Trophoblast cell (in vitro differentiated cells and primary cell): ENCODE data around the gene TRMT1.
A peak's percentile ranks its signal among the peaks of the same experiment; 100 is the strongest.
"Not testable (repeated sequence)": the region's sequence is repeated elsewhere in the genome, so short reads cannot be mapped to it uniquely, and the experiment has no call there.

Experiments used
- DNase-seq, 2 donors: peaks; one replicate each; pipeline ENCODE4 v3.0.0-alpha.2; 2016
- H2AFZ ChIP-seq: 2 replicates; pipeline ENCODE4 v1.6.1; 2013; ENCODE audit warnings: low read length, moderate library complexity, mild to moderate bottlenecking; ENCODE audit not compliant: insufficient read depth, poor library complexity
- H2AK5ac ChIP-seq: 2 replicates; pipeline ENCODE4 v1.6.1; 2013; ENCODE audit warnings: mild to moderate bottlenecking, low read length
- H2BK120ac ChIP-seq: 2 replicates; pipeline ENCODE4 v1.6.1; 2013; ENCODE audit warnings: low read length, mild to moderate bottlenecking, moderate library complexity; ENCODE audit not compliant: insufficient read depth, poor library complexity
- H2BK12ac ChIP-seq: 2 replicates; pipeline ENCODE4 v1.6.1; 2013; ENCODE audit warnings: mild to moderate bottlenecking, low read length, moderate library complexity
- H2BK5ac ChIP-seq: 2 replicates; pipeline ENCODE4 v1.6.1; 2013; ENCODE audit warnings: low read length, low read depth, moderate library complexity, mild to moderate bottlenecking; ENCODE audit not compliant: poor library complexity
- H3K14ac ChIP-seq: 2 replicates; pipeline ENCODE4 v1.6.1; 2013; ENCODE audit warnings: mild to moderate bottlenecking, low read length
- H3K18ac ChIP-seq: 2 replicates; pipeline ENCODE4 v1.6.1; 2013; ENCODE audit warnings: mild to moderate bottlenecking, low read length
- H3K23ac ChIP-seq: 2 replicates; pipeline ENCODE4 v1.6.1; 2013; ENCODE audit warnings: low read length
- H3K27ac ChIP-seq: 2 replicates; pipeline ENCODE4 v1.5.1; 2013; ENCODE audit warnings: low read depth, mild to moderate bottlenecking, inconsistent platforms, low read length, moderate library complexity
- H3K27me3 ChIP-seq: 2 replicates; pipeline ENCODE4 v1.6.1; 2013; ENCODE audit warnings: inconsistent platforms, mild to moderate bottlenecking, low read length, moderate library complexity; ENCODE audit not compliant: insufficient read depth
- H3K36me3 ChIP-seq, 2 experiments: 1 replicate in 1 of 2; 2 replicates in 1 of 2; pipeline ENCODE4 v1.6.1; 2013; ENCODE audit warnings: low read length in 2 of 2, mild to moderate bottlenecking in 2 of 2, moderate library complexity in 1 of 2; ENCODE audit not compliant: insufficient read depth in 2 of 2, control insufficient read depth in 1 of 2
- H3K4ac ChIP-seq: 2 replicates; pipeline ENCODE4 v1.6.1; 2013; ENCODE audit warnings: low read depth, mild to moderate bottlenecking, low read length, moderate library complexity
- H3K4me1 ChIP-seq, 2 experiments: 1 replicate in 1 of 2; 2 replicates in 1 of 2; pipeline ENCODE4 v1.6.1; 2013; ENCODE audit warnings: low read length in 2 of 2, mild to moderate bottlenecking in 2 of 2, moderate library complexity in 1 of 2; ENCODE audit not compliant: insufficient read depth in 2 of 2, control insufficient read depth in 1 of 2
- H3K4me2 ChIP-seq: 2 replicates; pipeline ENCODE4 v1.6.1; 2013; ENCODE audit warnings: inconsistent platforms, mild to moderate bottlenecking, low read length, moderate library complexity
- H3K4me3 ChIP-seq: 2 replicates; pipeline ENCODE4 v1.5.1; 2013; ENCODE audit warnings: mild to moderate bottlenecking, low read depth, low read length, inconsistent platforms
- H3K79me1 ChIP-seq: one replicate; pipeline ENCODE4 v1.6.1; 2013; ENCODE audit warnings: low read length
- H3K79me2 ChIP-seq: 2 replicates; pipeline ENCODE4 v1.6.1; 2013; ENCODE audit warnings: low read length, mild to moderate bottlenecking; ENCODE audit not compliant: control insufficient read depth, insufficient read depth, poor library complexity
- H3K9ac ChIP-seq: 2 replicates; pipeline ENCODE4 v1.6.1; 2013; ENCODE audit warnings: mild to moderate bottlenecking, low read length
- H3K9me3 ChIP-seq: 2 replicates; pipeline ENCODE4 v1.6.1; 2013; ENCODE audit warnings: low read depth, mild to moderate bottlenecking, control low read depth, inconsistent platforms, low read length; ENCODE audit not compliant: insufficient read depth
- H4K12ac ChIP-seq: 2 replicates; pipeline ENCODE4 v1.6.1; 2013; ENCODE audit warnings: low read depth, mild to moderate bottlenecking, low read length, moderate library complexity
- H4K8ac ChIP-seq: 2 replicates; pipeline ENCODE4 v1.6.1; 2013; ENCODE audit warnings: low read depth, mild to moderate bottlenecking, low read length, moderate library complexity
- H4K91ac ChIP-seq: one replicate; pipeline ENCODE4 v1.6.1; 2013; ENCODE audit warnings: low read depth, mild to moderate bottlenecking, low read length, moderate library complexity
- WGBS: extraction: QIAGEN DNeasy Blood & Tissue Kit; methylation state at CpG from one replicate; pipeline ENCODE4 v1.1.7; 2013; ENCODE audit warnings: missing lambda C conversion rate; ENCODE audit not compliant: insufficient read length, insufficient coverage; ENCODE audit errors: extremely low coverage; 5-methylcytosine and 5-hydroxymethylcytosine counted together

Gene TRMT1

GRCh38 chr19:13150931-13151604 lies 34.5 kb upstream of the TRMT1 start:
- H3K79me2 ChIP-seq, result peaks cover 48% of the 10 kb centered on the region
- peak overlapping the region; percentile 57 for H2BK120ac ChIP-seq
- H3K79me1 ChIP-seq, result peaks cover 56% of the 10 kb centered on the region

DNA sequence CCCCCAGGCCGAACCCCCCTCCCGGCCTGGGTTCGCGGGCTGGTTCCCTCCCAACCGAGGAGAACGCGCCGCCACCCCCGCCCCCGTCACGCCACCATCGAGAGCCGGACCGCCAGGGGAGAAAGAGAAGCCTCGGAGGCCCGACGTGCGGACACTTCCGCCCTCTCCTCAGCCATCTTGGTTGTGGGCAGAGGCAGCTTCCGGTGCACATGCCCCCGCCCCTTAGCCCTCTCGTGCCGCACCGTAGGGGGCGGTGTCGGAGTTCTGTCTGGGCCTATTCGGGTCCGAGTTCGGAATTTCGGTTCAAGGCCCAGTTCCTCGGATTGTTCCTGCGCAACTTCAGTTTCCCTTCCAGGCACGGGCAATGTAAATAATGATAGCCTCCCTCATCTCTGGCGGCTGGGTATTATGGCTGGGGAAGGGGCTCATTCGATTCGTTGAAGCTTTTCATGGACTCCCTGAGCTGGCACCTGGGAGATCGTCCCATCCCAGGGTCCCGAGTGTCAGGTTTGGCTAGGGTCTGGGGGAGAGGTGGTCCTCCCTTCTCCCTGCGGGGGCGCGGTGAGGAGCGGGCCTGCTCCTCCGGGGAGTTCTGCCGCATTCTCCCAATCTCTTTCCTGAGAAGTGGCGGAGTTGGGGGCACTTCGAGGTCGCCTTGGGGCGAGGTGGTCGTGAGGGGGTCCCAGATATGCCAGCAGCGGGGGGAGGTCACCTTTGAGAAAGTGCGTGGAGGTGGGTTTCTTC lies 33.8 kb upstream of the TRMT1 start, which contains the start of the genes IER2 and STX10:
TSS of gene IER2 (plus strand) at position 225 of the 744 bp plus-strand sequence. CDS start 2,776 bp downstream, outside the sequence.
TSS of gene STX10 (minus strand) at position 189 of the 744 bp plus-strand sequence. CDS start 202 bp downstream, outside the sequence.
- H3K27ac ChIP-seq, result peak within 1 kb of the TSS; percentile 73
- WGBS, result no CpG with 5 or more reads among the region's 51 CpGs

More at GRCh38 chr19:13150931-13151604, 34.5 kb upstream of the TRMT1 start:
- peaks cover 0 to 8% of the 10 kb centered on the region in 2 experiments for H3K36me3 ChIP-seq
- peaks cover 11 to 15% of the 10 kb centered on the region in 2 experiments for H3K4me1 ChIP-seq
- H3K18ac ChIP-seq, result peak overlapping the region; percentile 16
- peak overlapping the region; percentile 71 for H3K4me2 ChIP-seq
- H4K91ac ChIP-seq, result peak overlapping the region; percentile 86
- no CpG with 5 or more reads among the region's 34 CpGs for WGBS
- peak overlapping the region; percentile 12 for H4K12ac ChIP-seq
- H3K4me3 ChIP-seq, result peak overlapping the region; percentile 80
- peak overlapping the region; percentile 67 for H4K8ac ChIP-seq
- peak overlapping the region; percentile 73 for H3K27ac ChIP-seq
- H2BK12ac ChIP-seq, result peak overlapping the region; percentile 23
- peak overlapping the region; percentile 79 for H3K9ac ChIP-seq
- peaks cover 3% of the 10 kb centered on the region for H3K9me3 ChIP-seq
- DNase-seq, result peak in 1 of 2 donors; percentile 7
- peak overlapping the region; percentile 45 for H3K23ac ChIP-seq
- peak overlapping the region; percentile 94 for H3K4ac ChIP-seq
- peak overlapping the region; percentile 16 for H2AK5ac ChIP-seq
- H2BK5ac ChIP-seq, result peak overlapping the region; percentile 53
- no peaks in the 10 kb centered on the region for H3K27me3 ChIP-seq
- peak overlapping the region; percentile 50 for H3K14ac ChIP-seq
- H2AFZ ChIP-seq, result peak overlapping the region; percentile 27

GRCh38 chr19:13149628-13150186 lies 33.2 kb upstream of the TRMT1 start:
- Histone ChIP-seq H2BK5ac (peak overlapping the region; percentile 2), H3K9me3 (peaks cover 3% of the 10 kb centered on the region), H3K79me1 (peaks cover 45% of the 10 kb centered on the region), H3K9ac (peak overlapping the region; percentile 70), H3K4ac (peak overlapping the region; percentile 41), H2BK12ac (no peak overlapping the region), H3K4me1 (peaks cover 0 to 3% of the 10 kb centered on the region in 2 experiments), H3K4me2 (peak overlapping the region; percentile 71), H3K27ac (no peak overlapping the region), H4K8ac (peak overlapping the region; percentile 80), H2BK120ac (peak overlapping the region; percentile 47), H3K18ac (peak overlapping the region; percentile 61), H2AK5ac (no peak overlapping the region), H2AFZ (peak overlapping the region; percentile 34), H3K14ac (peak overlapping the region; percentile 58), H3K4me3 (peak overlapping the region; percentile 86), H3K27me3 (no peaks in the 10 kb centered on the region), H3K79me2 (peaks cover 42% of the 10 kb centered on the region), H3K23ac (no peak overlapping the region), H4K12ac (peak overlapping the region; percentile 59), H3K36me3 (peaks cover 5 to 13% of the 10 kb centered on the region in 2 experiments), H4K91ac (peak overlapping the region; percentile 69)
- WGBS, result no CpG with 5 or more reads among the region's 46 CpGs
- DNase-seq, result peak in 1 of 2 donors; percentile 48

More for the DNA sequence above, 33.8 kb upstream of the TRMT1 start, which contains the start of the genes IER2 and STX10:
- H3K4me1 ChIP-seq, result peaks cover 4 to 8% of the 10 kb centered on the region in 2 experiments
- peak within 1 kb of the TSS; percentile 80 for H4K8ac ChIP-seq
- H3K23ac ChIP-seq, result peak within 1 kb of the TSS; percentile 45
- H2BK5ac ChIP-seq, result peak within 1 kb of the TSS; percentile 53
- peak within 1 kb of the TSS; percentile 16 for H2AK5ac ChIP-seq
- peak within 1 kb of the TSS; percentile 34 for H2AFZ ChIP-seq
- H2BK12ac ChIP-seq, result peak within 1 kb of the TSS; percentile 23
- peak within 1 kb of the TSS; percentile 86 for H3K4me3 ChIP-seq
- peaks cover 3% of the 10 kb centered on the region for H3K9me3 ChIP-seq
- H4K12ac ChIP-seq, result peak within 1 kb of the TSS; percentile 59
- peaks cover 45% of the 10 kb centered on the region for H3K79me2 ChIP-seq
- H3K4me2 ChIP-seq, result peak within 1 kb of the TSS; percentile 71
- H3K27me3 ChIP-seq, result no peaks in the 10 kb centered on the region
- H3K36me3 ChIP-seq, result peaks cover 1 to 10% of the 10 kb centered on the region in 2 experiments
- peak; percentile 98 for DNase-seq
- H4K91ac ChIP-seq, result peak within 1 kb of the TSS; percentile 86
- peak within 1 kb of the TSS; percentile 79 for H3K9ac ChIP-seq
- H3K4ac ChIP-seq, result peak within 1 kb of the TSS; percentile 94
- H3K79me1 ChIP-seq, result peaks cover 49% of the 10 kb centered on the region
- H3K14ac ChIP-seq, result peak within 1 kb of the TSS; percentile 58
- H2BK120ac ChIP-seq, result peak within 1 kb of the TSS; percentile 57
- H3K18ac ChIP-seq, result peak within 1 kb of the TSS; percentile 61

GRCh38 chr19:13149173-13149627 lies 32.7 kb upstream of the TRMT1 start:
- H2BK5ac ChIP-seq, H3K9me3 ChIP-seq, H3K18ac ChIP-seq, H2BK120ac ChIP-seq, H3K4me1 ChIP-seq, H3K23ac ChIP-seq, H2BK12ac ChIP-seq, H3K4ac ChIP-seq, DNase-seq, H3K9ac ChIP-seq, H4K12ac ChIP-seq, H3K27ac ChIP-seq, H2AK5ac ChIP-seq, H3K27me3 ChIP-seq: not testable (repeated sequence)
- H4K8ac ChIP-seq, result peak overlapping the region; percentile 80
- peak overlapping the region; percentile 71 for H3K4me2 ChIP-seq
- peaks cover 39% of the 10 kb centered on the region for H3K79me2 ChIP-seq
- H3K14ac ChIP-seq, result peak overlapping the region; percentile 58
- H2AFZ ChIP-seq, result peak overlapping the region; percentile 34
- H4K91ac ChIP-seq, result peak overlapping the region; percentile 69
- peaks cover 40% of the 10 kb centered on the region for H3K79me1 ChIP-seq
- H3K36me3 ChIP-seq, result peaks cover 10 to 18% of the 10 kb centered on the region in 2 experiments
- peak overlapping the region; percentile 86 for H3K4me3 ChIP-seq
- WGBS, result no CpG with 5 or more reads among the region's 17 CpGs
